GM12874 (cell line): ENCODE results near the gene ATXN2L.

Experiments used
- CTCF ChIP-seq: IDR thresholded peaks from 2 replicates; pipeline ENCODE4 v1.5.1; 2011; ENCODE audit warnings: low read depth, mild to moderate bottlenecking, control low read depth, low read length, moderate library complexity; ENCODE audit not compliant: insufficient read depth

The ATXN2L gene

GRCh38 chr16:28837672-28838557, 15.1 kb downstream of the ATXN2L start:
- TF ChIP-seq CTCF = no peak

GRCh38 chr16:28838558-28838918, 15.7 kb downstream of the ATXN2L start:
- TF ChIP-seq CTCF = no peak

- no peak for TF ChIP-seq CTCF
These were observed 16.3 kb downstream of the ATXN2L start for GRCh38 chr16:28839004-28839639.

GRCh38 chr16:28839899-28840298, 17.1 kb downstream of the ATXN2L start:
- TF ChIP-seq CTCF = no peak

- no peak for TF ChIP-seq CTCF
These were observed 19.9 kb downstream of the ATXN2L start for GRCh38 chr16:28842696-28843095.

GRCh38 chr16:28843766-28844165, 21.0 kb downstream of the ATXN2L start:
- TF ChIP-seq CTCF = no peak

GRCh38 chr16:28844226-28844885, 21.6 kb downstream of the ATXN2L start:
- no peak for TF ChIP-seq CTCF
